IMR-90 (cell line): ENCODE data around the gene SMPDL3A.

Experiments
- BHLHE40 ChIP-seq: fragments of 150-350 bp; IDR thresholded peaks from 2 replicates; pipeline ENCODE4 v1.6.1; 2016; ENCODE audit warnings: mild to moderate bottlenecking, low read depth, low read length
- CEBPB ChIP-seq: IDR thresholded peaks from 2 replicates; pipeline ENCODE4 v1.6.1; 2012; ENCODE audit warnings: low read depth, low read length, improper control_type of control experiment
- CTCF ChIP-seq: conservative IDR thresholded peaks from 2 replicates; pipeline ENCODE4 v1.5.1; 2012; ENCODE audit warnings: mild to moderate bottlenecking, low read depth, low read length, improper control_type of control experiment
- FOS ChIP-seq: fragments of 150-350 bp; IDR thresholded peaks from 2 replicates; pipeline ENCODE4 v1.6.1; 2016; ENCODE audit warnings: low read depth, low read length
- MAFK ChIP-seq: IDR thresholded peaks from 2 replicates; pipeline ENCODE4 v1.6.1; 2012; ENCODE audit warnings: low read depth, low read length, improper control_type of control experiment
- MXI1 ChIP-seq: IDR thresholded peaks from 2 replicates; pipeline ENCODE4 v1.6.1; 2012; ENCODE audit warnings: low read depth, mild to moderate bottlenecking, low read length, moderate library complexity, borderline replicate concordance
- POLR2A ChIP-seq: IDR thresholded peaks from 2 replicates; pipeline ENCODE4 v1.6.1; 2012; ENCODE audit warnings: mild to moderate bottlenecking, low read depth, low read length
- RCOR1 ChIP-seq: IDR thresholded peaks from 2 replicates; pipeline ENCODE4 v1.6.1; 2012; ENCODE audit warnings: mild to moderate bottlenecking, low read length, improper control_type of control experiment; ENCODE audit not compliant: insufficient replicate concordance
- RFX5 ChIP-seq: IDR thresholded peaks from 2 replicates; pipeline ENCODE4 v1.8.0; 2012; ENCODE audit warnings: low read depth, mild to moderate bottlenecking, low read length, moderate library complexity
- SMC3 ChIP-seq: fragments of 150-350 bp; IDR thresholded peaks from 2 replicates; pipeline ENCODE4 v1.6.1; 2016; ENCODE audit warnings: low read depth, mild to moderate bottlenecking, antibody characterized with exemption, low read length, moderate library complexity

DNA sequence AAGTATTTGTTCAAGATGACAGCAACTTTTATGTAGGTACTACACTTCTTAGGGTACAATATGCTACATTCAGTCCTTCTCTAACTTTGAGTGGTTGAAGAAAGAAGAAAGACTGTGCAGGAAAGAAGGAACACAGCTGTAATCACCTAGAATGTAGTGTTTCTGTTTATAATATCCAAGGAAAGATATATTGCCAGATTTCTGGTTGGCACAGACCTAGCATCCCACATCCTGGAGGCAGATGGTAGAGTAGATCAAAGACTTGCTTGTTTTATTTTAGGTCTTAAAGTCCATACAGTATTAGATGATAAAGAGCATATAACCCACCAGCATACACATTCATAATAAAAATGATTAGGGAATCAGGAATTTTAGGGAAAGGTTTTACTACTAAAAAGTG is 22.8 kb upstream of the SMPDL3A start:
- TF ChIP-seq CTCF (no peak), POLR2A (no peak), FOS (no peak), RFX5 (no peak), CEBPB (no peak), MXI1 (no peak), MAFK (no peak), SMC3 (no peak), RCOR1 (no peak), BHLHE40 (no peak)
